Measurements from ENCODE around the gene TGFA. TPM values are rescaled to one million over a fixed set of nuclear protein-coding genes. Genes with fewer than 3 reads are reported as not detected.
A peak's percentile ranks its signal among the peaks of the same experiment; 100 is the strongest.

The TGFA gene
- total RNA-seq, 1 experiment from 2014 or later: 1.7 TPM

GRCh38 chr2:70554338-70554892 lies 789 bp upstream of the TGFA start:
- TF ChIP-seq POLR2AphosphoS5 (IDR thresholded peaks at IDR 0.05; ENCODE audit: low read depth, low read length) (no peak), REST (IDR thresholded peaks at IDR 0.05; ENCODE audit: insufficient read depth in 1 of 2, low read depth in 2 of 2, low read length in 1 of 2) (no peak), TCF7L2 (IDR thresholded peaks at IDR 0.05; ENCODE audit: low read depth, low read length) (no peak), SIN3A (IDR thresholded peaks at IDR 0.05; ENCODE audit: borderline replicate concordance, insufficient read depth, low read depth, low read length) (no peak), CTCF (IDR thresholded peaks at IDR 0.05) (no peak; the same call in none of the 2 replicates)
- peaks cover 25% of the 10 kb centered on the region for H3K27me3 ChIP-seq (ENCODE audit: control insufficient read depth, insufficient read depth, low read length)
- ATAC-seq (no peak; the same call in 1 of the 2 replicates), DNase-seq (ENCODE audit: low read depth, low spot score) (no peak)
- H3K4me3 ChIP-seq (ENCODE audit: low read depth in 2 of 2, low read length in 2 of 2): peak overlapping the region; percentile 48 to 61
- peaks cover 4% of the 10 kb centered on the region for H3K4me1 ChIP-seq (ENCODE audit: control insufficient read depth, insufficient read depth, low read length)
- POLR2A ChIA-PET: no interaction called here
- in situ Hi-C loops (cut with HindIII; ENCODE audit: low pct_unique_long_range_greater_than_20kb, low sequenced_read_pairs) (no loop called here), intact Hi-C loops (cut with micrococcal nuclease; ENCODE audit: unreplicated experiment) (no loop called here)
- H3K9me3 ChIP-seq (ENCODE audit: control insufficient read depth, insufficient read depth, low read depth, low read length): no peaks in the 10 kb centered on the region
- H3K36me3 ChIP-seq (ENCODE audit: control insufficient read depth, insufficient read depth, low read length): peaks cover 7% of the 10 kb centered on the region; the same call in 1 of the 2 replicates
- H3K27ac ChIP-seq (ENCODE audit: low read length): no peak overlapping the region
- BruUV-seq (replicated peaks): no TSS peak
- CTCF ChIA-PET: interaction anchor here (0.6 kb wide), 1 partner anchor 47 kb away, joined by 6 read pairs; no protein-coding TSS in a partner anchor

- ATAC-seq (peak; percentile 25), DNase-seq (ENCODE audit: low read depth, low spot score) (no peak)
- Histone ChIP-seq H3K27me3 (ENCODE audit: control insufficient read depth, insufficient read depth, low read length) (peaks cover 25% of the 10 kb centered on the region), H3K36me3 (ENCODE audit: control insufficient read depth, insufficient read depth, low read length) (peaks cover 7% of the 10 kb centered on the region; the same call in 1 of the 2 replicates), H3K4me1 (ENCODE audit: control insufficient read depth, insufficient read depth, low read length) (peaks cover 4% of the 10 kb centered on the region), H3K9me3 (ENCODE audit: control insufficient read depth, insufficient read depth, low read depth, low read length) (no peaks in the 10 kb centered on the region), H3K27ac (ENCODE audit: low read length) (no peak overlapping the region), H3K4me3 (ENCODE audit: low read depth in 2 of 2, low read length in 2 of 2) (peak overlapping the region; percentile 48 to 61)
- ChIA-PET POLR2A (no interaction called here), CTCF (no interaction called here)
- TF ChIP-seq REST (IDR thresholded peaks at IDR 0.05; ENCODE audit: insufficient read depth in 1 of 2, low read depth in 2 of 2, low read length in 1 of 2) (no peak), POLR2AphosphoS5 (IDR thresholded peaks at IDR 0.05; ENCODE audit: low read depth, low read length) (no peak), CTCF (IDR thresholded peaks at IDR 0.05) (no peak), SIN3A (IDR thresholded peaks at IDR 0.05; ENCODE audit: borderline replicate concordance, insufficient read depth, low read depth, low read length) (no peak), TCF7L2 (IDR thresholded peaks at IDR 0.05; ENCODE audit: low read depth, low read length) (no peak)
- in situ Hi-C loops (cut with HindIII; ENCODE audit: low pct_unique_long_range_greater_than_20kb, low sequenced_read_pairs) (no loop called here), intact Hi-C loops (cut with micrococcal nuclease; ENCODE audit: unreplicated experiment) (no loop called here)
- no TSS peak for BruUV-seq (replicated peaks)
Observed at GRCh38 chr2:70553334-70553583, 367 bp downstream of the TGFA start.
